ENCODE results near the gene KNDC1.

The KNDC1 gene

GRCh38 chr10:133177380-133178157 is 17.6 kb downstream of the KNDC1 start:
- no peak for DNase-seq

- DNase-seq: no peak
Measured at GRCh38 chr10:133178357-133179127, 18.5 kb downstream of the KNDC1 start.

GRCh38 chr10:133179128-133179520 is 19.1 kb downstream of the KNDC1 start:
- no peak for DNase-seq

- no peak for DNase-seq
Measured at GRCh38 chr10:133179651-133180050, 19.6 kb downstream of the KNDC1 start.

DNA sequence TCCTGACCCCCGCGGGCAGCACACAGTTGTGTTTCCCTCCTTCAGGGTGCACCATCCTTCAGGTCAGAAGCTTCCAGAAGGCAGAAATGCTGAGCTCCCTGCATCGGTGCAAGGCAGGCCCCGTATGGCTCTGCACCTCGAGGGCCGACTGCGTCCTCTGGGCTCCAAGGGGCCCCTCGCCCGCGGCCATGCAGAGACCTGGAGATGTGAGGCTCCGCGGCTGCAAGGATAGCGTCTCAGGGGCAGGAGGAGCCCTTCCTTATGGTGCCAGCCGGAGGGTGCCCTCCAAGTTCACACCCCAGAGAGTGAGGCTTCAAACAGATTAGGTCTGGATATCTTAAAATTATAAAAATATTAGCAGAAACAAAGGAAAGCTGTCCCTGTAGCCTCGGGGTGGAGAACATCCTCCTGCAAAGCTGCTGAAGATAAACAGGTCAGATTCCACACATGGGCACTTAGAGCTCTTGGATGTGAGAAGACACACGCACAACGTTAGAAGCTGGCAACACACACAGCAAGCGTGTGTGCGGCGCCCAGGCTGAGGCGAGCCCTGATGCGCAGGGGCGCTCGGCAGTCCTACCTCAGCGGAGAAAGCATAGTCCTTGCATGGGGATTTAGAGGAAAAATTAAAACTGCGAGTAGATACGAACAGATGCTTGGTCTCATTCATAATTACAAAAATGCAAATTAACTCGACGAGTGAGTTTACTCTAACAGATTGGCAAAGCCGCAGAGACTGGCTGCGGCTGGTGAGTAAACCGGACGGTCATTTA is 20.4 kb downstream of the KNDC1 start:
- DNase-seq: no peak

GRCh38 chr10:133180965-133181639 is 21.1 kb downstream of the KNDC1 start:
- no peak for DNase-seq

DNA sequence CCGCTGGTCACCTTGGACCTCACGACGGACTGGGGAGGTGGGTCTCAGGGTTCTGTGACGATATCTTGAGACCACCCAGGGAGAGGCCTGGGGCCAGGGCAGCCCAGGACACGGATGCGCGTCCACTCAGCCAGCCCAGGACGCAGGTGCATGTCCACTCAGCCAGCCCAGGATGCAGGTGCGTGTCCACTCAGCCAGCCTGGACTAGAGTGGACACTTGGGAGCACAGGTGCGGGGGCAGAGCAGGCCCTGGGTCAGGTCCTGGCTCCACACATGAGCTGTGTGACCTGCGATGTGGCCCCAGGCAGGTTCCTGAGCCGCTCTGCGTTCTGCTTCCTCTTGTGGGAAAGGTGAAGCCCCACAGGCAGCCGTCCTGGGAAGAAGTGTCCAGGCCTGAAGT is 22.2 kb downstream of the KNDC1 start:
- no peak for DNase-seq

DNA sequence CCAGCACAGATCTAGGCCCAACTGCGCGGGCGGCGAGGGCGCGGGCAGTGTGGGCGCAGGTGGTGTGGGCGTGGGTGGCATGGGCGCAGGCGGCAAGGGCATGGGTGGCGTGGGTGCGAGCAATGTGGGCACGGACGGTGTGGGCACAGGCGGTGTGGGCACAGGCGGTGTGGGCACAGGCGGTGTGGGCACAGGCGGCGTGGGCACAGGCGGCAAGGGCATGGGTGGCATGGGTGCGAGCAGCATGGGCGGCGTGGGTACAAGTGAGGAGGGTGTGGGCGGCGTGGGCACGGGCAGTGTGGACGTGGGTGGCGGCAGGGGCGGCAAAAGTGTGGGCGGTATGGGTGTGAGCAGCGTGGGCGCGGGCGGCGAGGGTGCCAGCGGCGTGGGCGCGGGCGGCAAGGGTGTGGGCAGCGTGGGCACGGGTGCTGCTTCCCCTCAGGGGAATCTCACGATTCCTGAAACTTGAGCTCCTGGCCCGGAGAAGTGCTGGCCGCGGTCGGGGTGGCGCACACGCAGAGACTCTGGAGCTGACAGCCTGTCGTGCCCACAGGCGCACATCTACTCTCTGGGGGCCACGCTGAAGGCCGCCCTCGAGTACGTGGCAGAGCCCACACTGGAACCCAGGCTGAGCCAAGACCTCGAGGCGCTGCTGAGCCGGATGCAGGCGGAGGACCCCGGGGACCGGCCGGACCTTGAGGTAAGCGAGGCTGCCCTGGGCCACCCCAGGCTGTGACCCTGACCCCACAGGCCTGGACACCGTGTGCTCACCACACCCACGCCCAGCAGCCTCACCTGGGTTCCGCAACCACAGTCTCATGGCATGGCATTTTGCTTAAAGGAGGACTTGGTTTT is 23.0 kb downstream of the KNDC1 start:
- DNase-seq: no peak

- no peak for DNase-seq
Measured at GRCh38 chr10:133183646-133184378, 23.8 kb downstream of the KNDC1 start.

- DNase-seq: no peak
Measured at GRCh38 chr10:133184591-133185244, 24.7 kb downstream of the KNDC1 start.

DNA sequence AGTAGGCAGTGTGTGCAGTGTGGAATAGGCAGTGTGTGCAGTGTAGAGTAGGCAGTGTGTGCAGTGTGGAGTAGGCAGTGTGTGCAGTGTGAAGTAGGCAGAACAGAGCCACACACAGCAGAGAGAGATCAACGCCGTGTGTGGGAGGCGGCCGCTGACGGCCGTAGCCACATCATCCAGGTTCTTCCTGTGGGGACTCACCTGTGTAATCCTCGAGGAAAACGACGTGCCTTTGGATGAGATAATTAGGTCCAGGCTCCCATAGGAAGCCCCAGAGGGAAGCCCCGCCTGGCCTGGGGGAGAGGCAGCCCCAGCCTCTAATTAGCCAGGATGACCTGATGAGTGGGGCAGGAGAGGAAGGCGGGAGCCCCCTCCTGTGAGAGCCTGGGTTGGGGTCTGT is 25.4 kb downstream of the KNDC1 start:
- DNase-seq: no peak

GRCh38 chr10:133185916-133186315 is 25.9 kb downstream of the KNDC1 start:
- no peak for DNase-seq

GRCh38 chr10:133186416-133187090 is 26.5 kb downstream of the KNDC1 start:
- DNase-seq: no peak

DNA sequence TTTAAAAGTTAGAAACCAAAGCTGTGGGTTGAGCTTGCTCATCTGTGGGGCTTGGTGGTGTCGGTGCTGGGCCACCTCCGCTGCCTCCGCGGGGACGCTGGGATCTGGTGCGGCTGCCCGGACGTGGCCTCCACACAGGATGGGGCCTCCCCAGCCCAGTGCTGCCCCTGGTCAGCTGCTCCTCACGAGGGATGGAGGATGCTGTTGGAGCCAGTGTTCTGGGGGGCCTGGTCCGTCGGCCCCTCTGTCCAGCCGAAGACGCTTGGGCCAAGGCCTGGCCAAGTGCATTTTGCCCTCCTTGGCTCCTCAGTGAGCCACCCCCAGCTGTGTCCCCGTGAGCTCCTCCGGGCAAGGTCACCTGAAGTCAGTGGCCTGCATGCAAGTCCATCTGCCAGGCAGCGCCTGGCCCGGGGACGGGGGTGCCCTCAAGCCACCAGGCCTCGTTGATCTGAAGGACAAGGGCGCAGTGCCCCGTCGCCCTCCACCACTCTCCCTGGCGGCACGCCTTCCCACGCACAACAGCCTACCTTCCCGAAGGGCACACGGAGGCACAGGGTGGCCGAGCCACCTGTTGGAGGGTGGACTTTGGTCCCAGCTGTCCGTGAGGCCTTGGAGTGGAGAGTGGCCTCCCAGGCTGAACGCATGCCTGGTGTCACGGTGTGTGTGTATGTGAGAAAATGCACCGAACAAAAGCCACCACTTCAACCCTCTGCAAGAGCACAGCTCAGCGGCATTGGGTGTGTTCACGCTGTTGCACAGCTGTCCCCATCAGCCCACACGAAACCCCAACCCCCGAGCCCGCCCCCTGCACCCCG is 27.3 kb downstream of the KNDC1 start:
- no peak for DNase-seq

DNA sequence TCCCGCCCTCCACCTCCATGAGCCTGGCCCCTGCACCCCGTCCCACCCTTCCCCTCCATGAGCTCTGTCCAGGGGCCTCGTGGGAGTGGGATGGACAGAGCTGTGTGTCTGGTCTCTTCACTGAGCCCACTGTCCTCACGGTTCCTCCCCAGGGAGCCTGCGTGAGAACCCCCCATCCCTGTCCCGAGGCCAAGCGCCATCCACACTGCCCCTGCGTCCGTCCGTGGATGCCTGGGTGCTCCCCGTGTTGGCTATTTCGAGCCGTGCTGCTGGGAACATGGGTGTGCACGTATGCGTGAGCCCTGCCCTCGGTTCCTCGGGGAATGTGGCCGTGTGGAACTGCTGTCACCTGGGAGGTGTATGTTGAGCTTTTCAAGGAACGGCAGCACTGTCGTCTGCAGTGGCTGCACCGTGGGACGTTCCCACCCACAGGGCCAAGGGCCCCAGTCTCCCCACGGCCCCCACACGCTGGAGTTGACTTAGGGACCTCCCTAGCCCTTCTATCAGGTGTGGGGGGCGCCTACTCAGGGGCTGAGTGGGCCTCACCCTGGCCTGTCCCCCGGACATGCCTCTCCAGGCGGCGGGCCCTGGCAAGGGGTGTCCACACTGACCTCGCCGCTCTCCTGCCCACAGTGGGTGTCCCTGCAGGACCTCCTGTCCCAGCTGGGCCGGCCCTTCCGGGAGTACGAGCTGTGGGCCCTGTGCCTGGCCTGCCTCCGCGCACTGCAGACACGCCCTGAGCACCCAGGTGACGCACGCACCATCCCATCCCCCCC is 28.1 kb downstream of the KNDC1 start:
- no peak for DNase-seq

GRCh38 chr10:133189256-133189655 is 29.2 kb downstream of the KNDC1 start:
- no peak for DNase-seq

- DNase-seq: no peak
Measured at GRCh38 chr10:133189726-133190125, 29.7 kb downstream of the KNDC1 start.

- DNase-seq: no peak
Measured at GRCh38 chr10:133190225-133190624, 30.2 kb downstream of the KNDC1 start.
